ENCODE data around the gene SPTLC1. TPM values are rescaled to one million over a fixed set of nuclear protein-coding genes. Genes with fewer than 3 reads are reported as not detected.

The SPTLC1 gene
- polyA plus RNA-seq, 1 donor (not counting 4 experiments of a cell fraction or from before 2014, with no cell fraction given) = 123 TPM

GRCh38 chr9:92071634-92072033, 43.6 kb downstream of the SPTLC1 start:
- Histone ChIP-seq H3K9me3 (ENCODE audit: control insufficient read depth, low read depth, low read length) (no peaks in the 10 kb centered on the region), H3K79me2 (ENCODE audit: control insufficient read depth, insufficient read depth, low read length) (peaks cover 5% of the 10 kb centered on the region), H3K4me2 (ENCODE audit: control insufficient read depth, extremely low read depth, insufficient read depth, low read depth, low read length) (no peak overlapping the region), H4K20me1 (ENCODE audit: control insufficient read depth, extremely low read depth, insufficient read depth, low read length) (no peaks in the 10 kb centered on the region), H3K4me1 (ENCODE audit: control insufficient read depth, extremely low read depth, insufficient read depth, low read length) (no peaks in the 10 kb centered on the region), H2AFZ (ENCODE audit: control insufficient read depth, low read length) (no peak overlapping the region), H3K27ac (ENCODE audit: control insufficient read depth, insufficient read depth, low read length) (no peak overlapping the region), H3K36me3 (ENCODE audit: control insufficient read depth in 2 of 2, extremely low read depth in 1 of 2, insufficient read depth in 2 of 2, low read length in 2 of 2) (peaks cover 6 to 19% of the 10 kb centered on the region in 2 experiments), H3K9ac (ENCODE audit: control insufficient read depth, extremely low read depth, insufficient read depth, low read length) (no peak overlapping the region), H3K4me3 (ENCODE audit: control insufficient read depth in 2 of 3, extremely low read depth in 1 of 3, insufficient read depth in 2 of 3, low read depth in 1 of 3, low read length in 3 of 3) (no peak overlapping the region), H3K27me3 (ENCODE audit: control insufficient read depth, extremely low read depth, insufficient read depth, low read length) (no peaks in the 10 kb centered on the region), H3K9me1 (ENCODE audit: control insufficient read depth, extremely low read depth, insufficient read depth, low read length) (no peaks in the 10 kb centered on the region)
- no peak for TF ChIP-seq EZH2 (IDR thresholded peaks at IDR 0.05; ENCODE audit: low read length)
- TF ChIP-seq, protein P1, sequence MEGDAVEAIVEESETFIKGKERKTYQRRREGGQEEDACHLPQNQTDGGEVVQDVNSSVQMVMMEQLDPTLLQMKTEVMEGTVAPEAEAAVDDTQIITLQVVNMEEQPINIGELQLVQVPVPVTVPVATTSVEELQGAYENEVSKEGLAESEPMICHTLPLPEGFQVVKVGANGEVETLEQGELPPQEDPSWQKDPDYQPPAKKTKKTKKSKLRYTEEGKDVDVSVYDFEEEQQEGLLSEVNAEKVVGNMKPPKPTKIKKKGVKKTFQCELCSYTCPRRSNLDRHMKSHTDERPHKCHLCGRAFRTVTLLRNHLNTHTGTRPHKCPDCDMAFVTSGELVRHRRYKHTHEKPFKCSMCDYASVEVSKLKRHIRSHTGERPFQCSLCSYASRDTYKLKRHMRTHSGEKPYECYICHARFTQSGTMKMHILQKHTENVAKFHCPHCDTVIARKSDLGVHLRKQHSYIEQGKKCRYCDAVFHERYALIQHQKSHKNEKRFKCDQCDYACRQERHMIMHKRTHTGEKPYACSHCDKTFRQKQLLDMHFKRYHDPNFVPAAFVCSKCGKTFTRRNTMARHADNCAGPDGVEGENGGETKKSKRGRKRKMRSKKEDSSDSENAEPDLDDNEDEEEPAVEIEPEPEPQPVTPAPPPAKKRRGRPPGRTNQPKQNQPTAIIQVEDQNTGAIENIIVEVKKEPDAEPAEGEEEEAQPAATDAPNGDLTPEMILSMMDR (optimal IDR thresholded peaks at IDR 0.05 in 1 of 3, IDR thresholded peaks at IDR 0.05 in 1 of 3, conservative IDR thresholded peaks at IDR 0.05 in 1 of 3; ENCODE audit: extremely low read depth in 1 of 3, insufficient read depth in 2 of 3, low read length in 3 of 3) = no peak
- no peak for FAIRE-seq
- dilution Hi-C loops (cut with MboI; ENCODE audit: extremely low pct_ligation_motif_present, low sequenced_read_pairs) = no loop called here
- no peak for DNase-seq (ENCODE audit: low read depth, low spot score)

DNA sequence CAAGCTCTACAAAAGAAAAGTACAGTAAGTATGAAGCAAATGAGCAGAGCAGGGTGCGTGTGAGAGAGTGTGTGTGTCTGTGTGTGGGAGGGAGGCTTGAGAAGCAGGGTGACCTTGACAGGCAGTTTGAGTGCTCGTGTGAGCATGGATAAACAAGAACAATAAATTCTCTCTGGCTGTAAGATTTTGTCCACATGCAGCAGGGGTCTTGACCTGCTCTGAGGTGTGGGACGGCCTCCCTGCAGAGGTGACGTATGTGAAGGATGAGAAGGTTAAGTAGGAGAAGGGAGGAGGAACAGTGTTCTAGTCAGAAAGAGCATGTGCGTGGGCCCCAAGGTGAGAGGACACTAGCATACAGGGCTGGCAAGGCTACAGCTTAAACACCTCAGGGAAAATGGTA, 49.0 kb downstream of the SPTLC1 start:
- no peaks in the 10 kb centered on the region for H3K4me1 ChIP-seq (ENCODE audit: control insufficient read depth, extremely low read depth, insufficient read depth, low read length)
- DNase-seq (ENCODE audit: low read depth, low spot score) = no peak
- H4K20me1 ChIP-seq (ENCODE audit: control insufficient read depth, extremely low read depth, insufficient read depth, low read length) = no peaks in the 10 kb centered on the region
- H3K9me1 ChIP-seq (ENCODE audit: control insufficient read depth, extremely low read depth, insufficient read depth, low read length) = no peaks in the 10 kb centered on the region
- H3K4me3 ChIP-seq (ENCODE audit: control insufficient read depth in 2 of 3, extremely low read depth in 1 of 3, insufficient read depth in 2 of 3, low read depth in 1 of 3, low read length in 3 of 3) = no peak overlapping the region
- no peak for FAIRE-seq
- H3K27me3 ChIP-seq (ENCODE audit: control insufficient read depth, extremely low read depth, insufficient read depth, low read length) = no peaks in the 10 kb centered on the region
- TF ChIP-seq, protein P1 (optimal IDR thresholded peaks at IDR 0.05 in 1 of 3, IDR thresholded peaks at IDR 0.05 in 1 of 3, conservative IDR thresholded peaks at IDR 0.05 in 1 of 3; ENCODE audit: extremely low read depth in 1 of 3, insufficient read depth in 2 of 3, low read length in 3 of 3) = no peak
- TF ChIP-seq EZH2 (IDR thresholded peaks at IDR 0.05; ENCODE audit: low read length) = no peak
- H3K9ac ChIP-seq (ENCODE audit: control insufficient read depth, extremely low read depth, insufficient read depth, low read length) = no peak overlapping the region
- no peak overlapping the region for H3K4me2 ChIP-seq (ENCODE audit: control insufficient read depth, extremely low read depth, insufficient read depth, low read depth, low read length)
- dilution Hi-C loops (cut with MboI; ENCODE audit: extremely low pct_ligation_motif_present, low sequenced_read_pairs) = no loop called here
- H2AFZ ChIP-seq (ENCODE audit: control insufficient read depth, low read length) = no peak overlapping the region
- H3K9me3 ChIP-seq (ENCODE audit: control insufficient read depth, low read depth, low read length) = no peaks in the 10 kb centered on the region
- peaks cover 15 to 22% of the 10 kb centered on the region in 2 experiments for H3K36me3 ChIP-seq (ENCODE audit: control insufficient read depth in 2 of 2, extremely low read depth in 1 of 2, insufficient read depth in 2 of 2, low read length in 2 of 2)
- H3K79me2 ChIP-seq (ENCODE audit: control insufficient read depth, insufficient read depth, low read length) = peaks cover 18% of the 10 kb centered on the region
- no peak overlapping the region for H3K27ac ChIP-seq (ENCODE audit: control insufficient read depth, insufficient read depth, low read length)
